Measurements from ENCODE around the gene LAIR2. TPM values are rescaled to one million over a fixed set of nuclear protein-coding genes. Genes with fewer than 3 reads are reported as not detected.

LAIR2 gene
- total RNA-seq, 1 experiment from 2014 or later = not detected

- DNase-seq (ENCODE audit: low read depth) = no peak
These were observed 31.5 kb downstream of the LAIR2 start for GRCh38 chr19:54534156-54534555.

DNA sequence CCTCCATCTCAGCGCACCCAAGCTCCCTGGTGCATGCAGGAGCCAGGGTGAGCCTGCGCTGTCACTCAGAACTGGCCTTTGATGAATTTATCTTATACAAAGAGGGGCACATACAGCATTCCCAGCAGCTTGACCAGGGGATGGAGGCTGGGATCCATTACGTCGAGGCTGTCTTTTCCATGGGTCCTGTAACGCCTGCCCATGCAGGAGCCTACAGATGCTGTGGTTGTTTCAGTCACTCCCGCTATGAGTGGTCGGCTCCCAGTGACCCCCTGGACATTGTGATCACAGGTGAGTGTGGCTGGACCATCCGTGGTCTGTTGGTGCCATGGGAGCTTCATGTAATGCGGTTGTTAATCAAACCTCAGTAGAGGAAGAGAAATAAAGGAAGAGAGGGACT is 33.0 kb downstream of the LAIR2 start:
- no peak for DNase-seq (ENCODE audit: low read depth)

DNA sequence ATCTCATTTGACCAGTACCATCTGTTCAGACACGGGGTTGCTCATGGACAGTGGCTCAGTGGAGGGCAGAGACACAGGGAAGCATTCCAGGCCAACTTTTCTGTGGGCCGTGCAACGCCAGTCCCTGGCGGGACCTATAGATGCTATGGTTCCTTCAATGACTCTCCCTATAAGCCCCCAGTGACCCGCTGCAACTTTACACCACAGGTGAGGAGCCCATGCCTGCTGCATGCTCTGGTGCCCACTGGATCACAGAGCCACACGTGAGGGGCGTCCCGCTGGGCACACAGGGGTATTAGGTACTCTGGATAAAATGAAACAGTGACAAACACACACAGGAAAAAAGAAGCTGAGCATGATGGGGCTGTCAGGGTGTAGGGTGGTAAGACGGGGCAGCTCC is 34.3 kb downstream of the LAIR2 start:
- DNase-seq (ENCODE audit: low read depth) = no peak

DNA sequence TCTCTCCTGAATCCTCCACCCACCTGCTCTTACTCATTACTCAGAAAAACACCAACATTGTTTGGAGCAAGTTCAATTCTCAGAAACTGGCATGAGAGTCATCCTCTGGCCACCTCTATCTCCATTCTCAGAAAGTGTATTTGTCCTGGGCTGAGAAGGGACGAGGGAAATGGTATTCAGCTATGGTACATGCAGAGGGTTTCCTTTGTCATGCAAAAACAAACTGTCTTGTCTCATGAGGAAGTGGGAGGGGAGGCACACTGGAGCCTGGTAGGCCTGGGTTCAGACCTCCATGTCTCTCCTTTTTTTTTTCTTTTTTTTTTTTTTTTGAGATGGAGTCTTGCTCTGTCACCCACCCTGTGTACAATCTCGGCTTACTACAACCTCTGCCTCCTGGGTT is 39.1 kb downstream of the LAIR2 start:
- DNase-seq (ENCODE audit: low read depth) = no peak

- no peak for DNase-seq (ENCODE audit: low read depth)
These were observed 46.2 kb downstream of the LAIR2 start for GRCh38 chr19:54548806-54549205.

DNA sequence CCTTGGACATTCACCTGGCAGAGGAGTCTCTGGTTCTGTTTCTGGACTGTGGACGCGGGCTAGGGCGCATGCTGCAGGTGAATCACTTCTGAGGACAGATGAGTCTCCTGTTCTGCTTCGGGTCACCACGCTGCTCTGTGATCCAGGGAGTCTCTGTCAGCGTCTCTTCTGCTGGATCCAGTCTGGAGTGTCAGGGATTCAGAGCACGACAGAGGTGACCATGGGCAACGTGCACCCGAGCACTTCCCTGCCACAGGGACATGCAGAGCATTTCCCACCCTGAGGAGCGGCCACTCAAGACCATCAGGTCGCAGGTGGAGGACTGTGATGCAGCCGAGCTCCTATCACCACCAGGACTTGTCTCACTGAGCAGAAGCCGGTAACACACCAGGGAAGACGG is 46.6 kb downstream of the LAIR2 start:
- no peak for DNase-seq (ENCODE audit: low read depth)

- DNase-seq (ENCODE audit: low read depth) = no peak
These were observed 48.7 kb downstream of the LAIR2 start for GRCh38 chr19:54551293-54551692.

DNA sequence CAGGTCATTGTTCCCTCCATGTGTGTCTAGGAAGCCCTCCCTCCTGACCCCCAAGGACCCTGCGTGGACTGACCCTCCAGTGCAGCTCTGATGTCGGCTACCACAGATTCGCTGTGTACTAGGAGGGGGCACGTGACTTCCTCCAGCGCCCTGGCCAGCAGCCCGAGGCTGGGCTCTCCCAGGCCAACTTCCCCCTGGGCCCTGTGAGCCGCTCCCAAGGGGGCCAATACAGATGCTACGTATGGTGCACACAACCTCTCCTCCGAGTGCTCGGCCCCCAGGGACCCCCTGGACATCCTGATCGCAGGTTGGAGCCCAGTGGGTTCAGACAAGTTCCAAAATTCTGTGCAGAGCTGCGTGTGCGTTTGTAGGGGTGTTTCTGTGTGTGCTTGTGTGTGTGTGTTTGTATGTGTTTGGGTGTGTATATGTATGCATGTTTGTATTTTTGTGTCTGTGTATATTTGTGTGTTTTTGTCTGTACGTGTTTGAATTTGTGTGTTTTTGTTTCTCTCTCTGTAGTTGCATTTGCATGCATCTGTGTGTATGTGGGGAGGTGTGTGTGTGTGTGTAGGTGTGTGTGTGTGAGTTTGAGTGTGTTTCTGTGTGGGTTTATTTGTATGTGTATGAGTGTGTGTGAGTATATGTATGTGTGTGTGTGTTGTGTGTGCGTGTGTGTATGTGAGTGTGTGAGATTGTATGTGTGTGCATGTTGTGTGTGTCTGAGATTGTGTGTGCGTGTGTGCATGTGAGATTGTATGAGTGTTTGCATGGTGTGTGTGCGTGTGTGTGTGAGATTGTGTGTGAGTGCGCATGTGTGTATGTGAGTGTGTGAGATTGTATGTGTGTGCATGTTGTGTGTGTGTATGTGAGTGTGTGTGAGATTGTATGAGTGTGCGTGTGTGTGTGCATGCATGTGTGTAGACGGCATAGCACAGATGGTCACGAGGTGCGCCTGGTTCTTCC is 49.6 kb downstream of the LAIR2 start:
- DNase-seq (ENCODE audit: low read depth) = no peak

- no peak for DNase-seq (ENCODE audit: low read depth)
These were observed 50.3 kb downstream of the LAIR2 start for GRCh38 chr19:54552913-54553310.

- peak; percentile 55 for DNase-seq (ENCODE audit: low read depth)
These were observed 51.4 kb downstream of the LAIR2 start for GRCh38 chr19:54554006-54554405.

- DNase-seq (ENCODE audit: low read depth) = no peak
These were observed 52.3 kb downstream of the LAIR2 start for GRCh38 chr19:54554896-54555295.

- DNase-seq (ENCODE audit: low read depth) = no peak
These were observed 53.6 kb downstream of the LAIR2 start for GRCh38 chr19:54556194-54556593.

GRCh38 chr19:54558339-54558738 is 55.7 kb downstream of the LAIR2 start:
- DNase-seq (ENCODE audit: low read depth) = no peak

Other genes starting within 250 kb of the LAIR2 start
- gene LILRB5, start 245.6 kb upstream of the LAIR2 start, total RNA-seq (2014; rRNA removed; shearing (Covaris generic)) = not detected in 2 replicates
- not detected in 2 replicates for gene LILRB2, start 221.7 kb upstream of the LAIR2 start, total RNA-seq (2014; rRNA removed; shearing (Covaris generic))
- not detected in 2 replicates for gene LILRA5, start 189.7 kb upstream of the LAIR2 start, total RNA-seq (2014; rRNA removed; shearing (Covaris generic))
- not detected in 2 replicates for gene LILRA4, start 163.7 kb upstream of the LAIR2 start, total RNA-seq (2014; rRNA removed; shearing (Covaris generic))
- not detected in 2 replicates for gene LAIR1, start 137.9 kb upstream of the LAIR2 start, total RNA-seq (2014; rRNA removed; shearing (Covaris generic))
- 1.3 TPM in 1 of 2 replicates, not detected in the other for gene TTYH1, start 87.4 kb upstream of the LAIR2 start, total RNA-seq (2014; rRNA removed; shearing (Covaris generic))
- gene LENG8, start 53.6 kb upstream of the LAIR2 start, total RNA-seq (2014; rRNA removed; shearing (Covaris generic)) = 5.1 and 9.0 TPM in 2 replicates
- 2.1 and 3.9 TPM in 2 replicates for gene LENG9, start 39.1 kb upstream of the LAIR2 start, total RNA-seq (2014; rRNA removed; shearing (Covaris generic))
- 9.5 and 15.4 TPM in 2 replicates for gene CDC42EP5, start 29.5 kb upstream of the LAIR2 start, total RNA-seq (2014; rRNA removed; shearing (Covaris generic))
- not detected in 2 replicates for gene LILRA2, start 71.0 kb downstream of the LAIR2 start, total RNA-seq (2014; rRNA removed; shearing (Covaris generic))
- gene LILRA1, start 90.8 kb downstream of the LAIR2 start, total RNA-seq (2014; rRNA removed; shearing (Covaris generic)) = not detected in 2 replicates
- gene LILRB1, start 127.7 kb downstream of the LAIR2 start, total RNA-seq (2014; rRNA removed; shearing (Covaris generic)) = not detected in 2 replicates
- gene LILRB4, start 160.2 kb downstream of the LAIR2 start, total RNA-seq (2014; rRNA removed; shearing (Covaris generic)) = 0.69 and 2.3 TPM in 2 replicates
- not detected in 2 replicates for gene KIR3DL3, start 221.6 kb downstream of the LAIR2 start, total RNA-seq (2014; rRNA removed; shearing (Covaris generic))
- not detected in 2 replicates for gene KIR2DL3, start 235.7 kb downstream of the LAIR2 start, total RNA-seq (2014; rRNA removed; shearing (Covaris generic))

Measured in Daoy (cell line).